ENCODE data around the gene ATE1. TPM values are rescaled to one million over a fixed set of nuclear protein-coding genes. Genes with fewer than 3 reads are reported as not detected.
"Not testable (repeated sequence)": the region's sequence is repeated elsewhere in the genome, so short reads cannot be mapped to it uniquely, and the experiment has no call there.

The ATE1 gene
- total and polyA plus RNA-seq, 2 experiments from 2014 or later, result 17.4 to 24.5 TPM

DNA sequence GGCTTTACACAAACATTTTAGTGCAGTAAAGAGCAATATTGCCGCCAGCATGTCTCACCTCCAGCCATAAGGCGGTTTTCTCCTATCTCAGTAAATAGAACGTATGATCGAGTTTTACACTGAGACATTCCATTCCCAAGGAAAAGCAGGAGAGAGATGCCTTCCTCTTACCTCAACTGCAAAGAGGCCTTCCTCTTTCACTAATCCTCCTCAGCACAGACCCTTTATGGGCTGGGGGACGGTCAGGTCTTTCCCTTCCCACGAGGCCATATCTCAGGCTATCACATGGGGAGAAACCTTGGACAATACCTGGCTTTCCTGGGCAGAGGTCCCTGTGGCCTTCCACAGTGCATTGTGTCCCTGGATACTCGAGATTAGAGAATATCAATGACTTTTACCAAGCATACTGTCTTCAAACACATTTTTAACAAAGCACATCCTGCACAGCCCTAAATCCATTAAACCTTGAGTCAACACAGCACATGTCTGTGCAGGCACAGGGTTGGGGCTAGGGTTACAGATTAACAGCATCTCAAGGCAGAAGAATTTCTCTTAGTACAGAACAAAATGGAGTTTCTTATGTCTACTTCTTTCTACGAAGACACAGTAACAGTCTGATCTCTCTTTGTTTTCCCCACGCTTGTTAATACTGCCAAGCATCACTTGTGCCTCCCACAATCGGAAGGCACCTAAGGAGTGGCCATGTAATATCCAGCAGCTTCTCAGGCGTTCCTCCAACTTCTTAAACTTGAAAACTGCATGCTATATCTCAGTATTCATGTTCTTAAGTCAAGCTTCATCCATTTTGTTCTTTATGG lies 2.6 kb upstream of the ATE1 start:
- peaks cover 19% of the 10 kb centered on the region for H3K79me2 ChIP-seq (replicated peaks; ENCODE audit: insufficient read depth)
- not testable (repeated sequence) for H3K9me3 Mint-ChIP-seq; H2AFZ ChIP-seq; ATAC-seq; H3K4me2 ChIP-seq; H4K20me1 ChIP-seq (replicated peaks; ENCODE audit: insufficient read depth); H3K4me1 ChIP-seq (ENCODE audit: insufficient read depth); DNase-seq (ENCODE audit: low spot score); H3K27me3 ChIP-seq (ENCODE audit: insufficient read depth); H3K9me2 ChIP-seq (ENCODE audit: insufficient read depth); H3K36me3 Mint-ChIP-seq (ENCODE audit: low read depth); H3F3A ChIP-seq (replicated peaks; ENCODE audit: low read depth); H3K36me3 ChIP-seq (ENCODE audit: insufficient read depth); H3K4me3 ChIP-seq
- Mint-ChIP-seq H3K27me3 (ENCODE audit: insufficient read depth, low read depth, poor library complexity) (peaks cover 19% of the 10 kb centered on the region), H3K4me1 (peaks cover 13% of the 10 kb centered on the region), H3K27ac (peak overlapping the region; percentile 46), H3K4me3 (0 out of 3 replicates have a peak overlapping the region, but pooled peaks have one; percentile 40)
- peak overlapping the region; percentile 26; the same call in 1 of the 2 replicates for H3K27ac ChIP-seq (ENCODE audit: low read depth)

GRCh38 chr10:121929585-121930267 lies 1.9 kb upstream of the ATE1 start:
- not testable (repeated sequence) for H3K4me2 ChIP-seq; H3K9me2 ChIP-seq (ENCODE audit: insufficient read depth); H3K9me3 Mint-ChIP-seq; H3K4me3 ChIP-seq; H3F3A ChIP-seq (replicated peaks; ENCODE audit: low read depth); ATAC-seq; H3K36me3 ChIP-seq (ENCODE audit: insufficient read depth); H3K27me3 ChIP-seq (ENCODE audit: insufficient read depth); H4K20me1 ChIP-seq (replicated peaks; ENCODE audit: insufficient read depth); DNase-seq (ENCODE audit: low spot score); H3K4me1 ChIP-seq (ENCODE audit: insufficient read depth); H2AFZ ChIP-seq
- H3K36me3 Mint-ChIP-seq (ENCODE audit: low read depth), result peaks cover 10% of the 10 kb centered on the region; the same call in 2 of the 3 replicates
- H3K4me3 Mint-ChIP-seq, result peak overlapping the region; percentile 40
- peaks cover 20% of the 10 kb centered on the region for H3K27me3 Mint-ChIP-seq (ENCODE audit: insufficient read depth, low read depth, poor library complexity)
- Histone ChIP-seq H3K79me2 (replicated peaks; ENCODE audit: insufficient read depth) (peaks cover 27% of the 10 kb centered on the region), H3K27ac (ENCODE audit: low read depth) (0 out of 2 replicates have a peak overlapping the region, but pooled peaks have one; percentile 7)
- peaks cover 13% of the 10 kb centered on the region for H3K4me1 Mint-ChIP-seq
- 0 out of 2 replicates have a peak overlapping the region, but pooled peaks have one; percentile 21 for H3K27ac Mint-ChIP-seq

- no peak for DNase-seq (ENCODE audit: low spot score)
- TF ChIP-seq REST (IDR thresholded peaks at IDR 0.05; ENCODE audit: unreplicated experiment), result no peak
- TF ChIP-seq JUNB (IDR thresholded peaks at IDR 0.05; ENCODE audit: unreplicated experiment), result no peak
- no peak for TF ChIP-seq ZNF114 (CRISPR knock-in tag; IDR thresholded peaks at IDR 0.05)
- TF ChIP-seq STAT1 (IDR thresholded peaks at IDR 0.05; ENCODE audit: unreplicated experiment), result no peak
- TF ChIP-seq CREB1 (CRISPR knock-in tag; IDR thresholded peaks at IDR 0.05; ENCODE audit: low read depth), result no peak
- no peak for TF ChIP-seq ETS1 (IDR thresholded peaks at IDR 0.05)
These were observed 675 bp upstream of the ATE1 start for GRCh38 chr10:121928528-121928884.

More at GRCh38 chr10:121928528-121928884, 675 bp upstream of the ATE1 start:
- Histone ChIP-seq H3K9me2 (ENCODE audit: insufficient read depth) (no peaks in the 10 kb centered on the region), H3K27me3 (ENCODE audit: insufficient read depth) (no peaks in the 10 kb centered on the region), H3K36me3 (ENCODE audit: insufficient read depth) (no peaks in the 10 kb centered on the region), H3F3A (replicated peaks; ENCODE audit: low read depth) (no peaks in the 10 kb centered on the region), H4K20me1 (replicated peaks; ENCODE audit: insufficient read depth) (0 out of 2 replicates have a peak, but pooled peaks cover 3% of the 10 kb centered on the region), H3K4me2 (peak overlapping the region; percentile 78), H2AFZ (peak overlapping the region; percentile 81), H3K79me2 (replicated peaks; ENCODE audit: insufficient read depth) (peaks cover 39% of the 10 kb centered on the region), H3K27ac (ENCODE audit: low read depth) (peak overlapping the region; percentile 95), H3K4me3 (peak overlapping the region; percentile 92), H3K4me1 (ENCODE audit: insufficient read depth) (peaks cover 3% of the 10 kb centered on the region; the same call in 1 of the 2 replicates)
- peak; percentile 3; the same call in 2 of the 3 replicates for ATAC-seq
- Mint-ChIP-seq H3K36me3 (ENCODE audit: low read depth) (peaks cover 7% of the 10 kb centered on the region; the same call in 2 of the 3 replicates), H3K9me3 (no peaks in the 10 kb centered on the region), H3K27me3 (ENCODE audit: insufficient read depth, low read depth, poor library complexity) (peaks cover 17% of the 10 kb centered on the region), H3K27ac (peak overlapping the region; percentile 80; the same call in 1 of the 2 replicates), H3K4me1 (peaks cover 13% of the 10 kb centered on the region), H3K4me3 (peak overlapping the region; percentile 91)

All from GM23338 (cell line).